Embryonic facial prominence (tissue), 1 donor: ENCODE measurements around the gene HDAC8.
"Not testable (repeated sequence)": the region's sequence is repeated elsewhere in the genome, so short reads cannot be mapped to it uniquely, and the experiment has no call there.

Experiments used
- DNase-seq: peaks from one replicate; pipeline ENCODE4 v3.0.0-alpha.2; 2016; ENCODE audit errors: extremely low spot score

The HDAC8 gene

GRCh38 chrX:72326605-72327300, 245.9 kb downstream of the HDAC8 start:
- DNase-seq, result no peak

- DNase-seq, result not testable (repeated sequence)
Observed at GRCh38 chrX:72319651-72320050, 253.0 kb downstream of the HDAC8 start.

- DNase-seq, result no peak
Observed at GRCh38 chrX:72317139-72317538, 255.5 kb downstream of the HDAC8 start.

- DNase-seq, result no peak
Observed at GRCh38 chrX:72316408-72317110, 256.1 kb downstream of the HDAC8 start.

GRCh38 chrX:72314881-72315280, 257.8 kb downstream of the HDAC8 start:
- no peak for DNase-seq

- DNase-seq, result no peak
Observed at GRCh38 chrX:72313707-72314641, 258.7 kb downstream of the HDAC8 start.

GRCh38 chrX:72312311-72312940, 260.2 kb downstream of the HDAC8 start:
- DNase-seq, result no peak

- DNase-seq, result no peak
Observed at GRCh38 chrX:72309297-72310071, 263.2 kb downstream of the HDAC8 start.

- no peak for DNase-seq
Observed at GRCh38 chrX:72308566-72309296, 263.9 kb downstream of the HDAC8 start.

GRCh38 chrX:72308209-72308565, 264.5 kb downstream of the HDAC8 start:
- no peak for DNase-seq

- DNase-seq, result no peak
Observed at GRCh38 chrX:72307646-72308051, 265.0 kb downstream of the HDAC8 start.

- DNase-seq, result peak; percentile 31
Observed at GRCh38 chrX:72306851-72307645, 265.6 kb downstream of the HDAC8 start.

GRCh38 chrX:72306085-72306801, 266.4 kb downstream of the HDAC8 start:
- no peak for DNase-seq

GRCh38 chrX:72305286-72306084, 267.2 kb downstream of the HDAC8 start, which contains the start of gene CITED1:
TSS of gene CITED1 (minus strand) at chrX:72305914. CDS start at chrX:72302869, 3,045 bp downstream.
- DNase-seq, result no peak

GRCh38 chrX:72304877-72305276, 267.8 kb downstream of the HDAC8 start:
- DNase-seq, result no peak

GRCh38 chrX:72301781-72302180, 270.9 kb downstream of the HDAC8 start:
- DNase-seq, result no peak

- no peak for DNase-seq
Observed at GRCh38 chrX:72299891-72300630, 272.6 kb downstream of the HDAC8 start.
